Measurements from ENCODE around the gene PDZD4.

PDZD4 gene

DNA sequence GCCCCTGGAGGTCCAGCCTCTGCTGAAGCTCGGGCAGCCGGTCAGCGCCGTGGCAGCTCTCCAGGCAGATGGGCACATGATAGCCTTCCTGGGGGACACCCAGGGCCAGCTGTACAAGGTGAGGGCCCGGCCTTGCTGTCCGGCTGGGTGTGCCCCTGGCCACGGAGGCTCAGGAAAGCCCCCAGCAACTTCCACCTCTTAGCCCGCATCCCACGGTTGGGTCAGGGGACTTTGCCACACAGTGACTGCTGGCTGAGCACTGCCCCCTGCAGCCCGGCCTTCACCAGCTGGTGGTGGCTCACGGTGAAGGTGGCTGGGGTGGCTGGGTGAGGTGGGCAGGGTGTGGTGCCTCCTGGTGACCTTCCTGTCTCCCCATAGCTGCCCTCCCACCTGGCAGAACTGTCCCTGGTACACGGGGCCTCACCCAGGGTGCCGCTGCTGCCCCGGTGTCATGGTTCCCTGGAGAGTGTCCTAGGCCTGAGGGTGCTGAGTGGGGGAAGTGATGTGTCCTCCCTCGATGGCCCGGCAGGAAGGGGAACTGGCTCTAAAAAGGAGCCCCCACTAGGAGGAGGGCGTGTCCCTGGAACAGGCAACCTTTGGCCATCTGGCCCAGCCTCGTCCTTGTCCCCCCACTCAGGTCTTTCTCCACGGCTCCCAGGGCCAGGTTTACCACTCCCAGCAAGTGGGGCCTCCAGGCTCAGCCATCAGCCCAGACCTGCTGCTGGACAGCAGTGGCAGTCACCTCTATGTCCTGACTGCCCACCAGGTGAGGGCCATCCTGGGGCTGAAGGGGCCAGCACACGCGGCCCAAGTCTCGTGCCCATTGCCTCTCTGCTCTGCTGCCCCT lies 61.8 kb downstream of the PDZD4 start:
- H3K36me3 ChIP-seq (replicated peaks): no peaks in the 10 kb centered on the region
- DNase-seq (ENCODE audit: low spot score in 2 of 2): peak in 1 of 2 experiments; percentile 11
- no peaks in the 10 kb centered on the region for H3K27me3 ChIP-seq (ENCODE audit: low read depth)
- H3K9me3 ChIP-seq: no peaks in the 10 kb centered on the region
- H3K4me3 ChIP-seq: no peak overlapping the region
- in situ Hi-C loops (cut with MboI; ENCODE audit: low sequenced_read_pairs): no loop called here
- H3K4me1 ChIP-seq: peaks cover 2% of the 10 kb centered on the region; the same call in 1 of the 2 replicates

DNA sequence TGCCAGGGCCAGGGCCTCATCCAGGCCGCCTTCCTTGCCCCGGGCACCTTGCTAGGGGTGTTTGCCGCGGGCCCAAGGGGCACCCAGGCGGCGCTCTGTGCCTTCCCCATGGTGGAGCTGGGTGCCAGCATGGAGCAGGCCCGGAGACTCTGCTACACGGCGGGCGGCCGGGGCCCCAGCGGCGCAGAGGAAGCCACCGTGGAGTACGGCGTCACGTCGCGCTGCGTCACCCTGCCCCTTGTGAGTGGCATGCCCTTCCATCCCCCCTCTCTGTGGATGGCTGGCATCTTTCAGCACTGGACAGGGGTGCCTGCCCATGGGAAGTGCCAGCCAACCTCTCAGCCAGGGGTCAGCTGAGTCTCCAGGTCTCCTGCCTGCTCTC lies 62.7 kb downstream of the PDZD4 start:
- no peaks in the 10 kb centered on the region for H3K27me3 ChIP-seq (ENCODE audit: low read depth)
- no peak for DNase-seq (ENCODE audit: low spot score in 2 of 2)
- no peak overlapping the region for H3K4me3 ChIP-seq
- H3K4me1 ChIP-seq: peaks cover 2% of the 10 kb centered on the region; the same call in 1 of the 2 replicates
- in situ Hi-C loops (cut with MboI; ENCODE audit: low sequenced_read_pairs): no loop called here
- no peaks in the 10 kb centered on the region for H3K9me3 ChIP-seq
- H3K36me3 ChIP-seq (replicated peaks): no peaks in the 10 kb centered on the region

DNA sequence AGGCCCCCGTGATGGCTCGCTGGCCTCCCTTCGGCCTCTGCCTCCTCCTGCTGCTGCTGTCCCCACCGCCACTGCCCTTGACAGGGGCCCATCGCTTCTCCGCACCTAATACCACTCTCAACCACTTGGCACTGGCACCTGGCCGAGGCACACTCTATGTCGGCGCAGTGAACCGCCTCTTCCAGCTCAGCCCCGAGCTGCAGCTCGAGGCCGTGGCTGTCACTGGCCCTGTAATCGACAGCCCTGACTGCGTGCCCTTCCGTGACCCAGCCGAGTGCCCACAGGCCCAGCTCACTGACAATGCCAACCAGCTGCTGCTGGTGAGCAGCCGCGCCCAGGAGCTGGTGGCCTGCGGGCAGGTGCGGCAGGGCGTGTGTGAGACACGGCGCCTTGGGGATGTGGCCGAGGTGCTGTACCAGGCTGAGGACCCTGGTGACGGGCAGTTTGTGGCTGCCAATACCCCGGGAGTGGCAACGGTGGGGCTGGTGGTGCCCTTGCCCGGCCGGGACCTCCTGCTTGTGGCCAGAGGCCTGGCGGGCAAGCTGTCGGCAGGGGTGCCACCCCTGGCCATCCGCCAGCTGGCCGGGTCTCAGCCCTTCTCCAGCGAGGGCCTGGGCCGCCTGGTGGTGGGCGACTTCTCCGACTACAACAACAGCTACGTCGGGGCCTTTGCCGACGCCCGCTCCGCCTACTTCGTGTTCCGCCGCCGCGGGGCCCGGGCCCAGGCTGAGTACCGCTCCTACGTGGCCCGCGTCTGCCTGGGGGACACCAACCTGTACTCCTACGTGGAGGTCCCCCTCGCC lies 63.3 kb downstream of the PDZD4 start:
- H3K27me3 ChIP-seq (ENCODE audit: low read depth): no peaks in the 10 kb centered on the region
- H3K4me1 ChIP-seq: peaks cover 2% of the 10 kb centered on the region; the same call in 1 of the 2 replicates
- DNase-seq (ENCODE audit: low spot score in 2 of 2): no peak
- H3K4me3 ChIP-seq: no peak overlapping the region
- H3K36me3 ChIP-seq (replicated peaks): no peaks in the 10 kb centered on the region
- in situ Hi-C loops (cut with MboI; ENCODE audit: low sequenced_read_pairs): no loop called here
- H3K9me3 ChIP-seq: no peaks in the 10 kb centered on the region

DNA sequence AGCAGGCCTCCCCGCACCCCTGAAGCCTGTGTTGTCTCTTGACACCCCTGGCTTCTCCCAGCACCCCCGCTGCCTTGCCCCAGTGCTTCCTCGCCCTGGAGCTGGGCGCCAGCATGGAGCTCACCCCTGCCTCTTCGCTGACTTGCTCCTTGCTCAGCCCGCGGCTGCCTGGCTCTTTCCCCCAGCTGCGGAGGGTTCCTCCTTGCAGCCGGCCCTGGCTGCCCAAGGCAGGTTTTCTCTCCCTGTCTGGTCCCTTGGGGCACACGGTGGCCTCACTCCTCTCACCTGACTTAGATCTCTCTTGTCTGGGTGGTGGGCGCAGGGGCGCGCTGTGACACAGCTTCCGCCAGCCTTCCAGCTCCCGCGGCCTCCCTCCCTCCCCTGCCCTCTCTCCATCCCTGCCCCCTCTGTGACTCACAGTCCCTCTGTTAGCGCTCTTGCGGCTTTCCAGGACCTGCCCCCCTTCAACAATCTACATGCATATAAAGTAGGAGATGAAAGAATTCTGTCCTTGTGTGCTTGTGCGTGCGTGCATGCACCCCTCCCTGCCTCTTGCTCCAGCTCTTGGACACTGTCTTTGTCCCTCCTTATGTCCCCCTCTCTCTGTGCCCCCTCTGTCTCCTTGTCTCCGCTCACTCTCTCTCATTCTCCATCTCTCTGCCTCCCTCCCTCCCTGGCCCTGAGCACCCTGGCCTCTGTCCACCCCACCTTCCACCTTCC lies 64.1 kb downstream of the PDZD4 start:
- Histone ChIP-seq H3K27me3 (ENCODE audit: low read depth) (no peaks in the 10 kb centered on the region), H3K36me3 (replicated peaks) (no peaks in the 10 kb centered on the region), H3K9me3 (no peaks in the 10 kb centered on the region), H3K4me1 (peaks cover 2% of the 10 kb centered on the region; the same call in 1 of the 2 replicates), H3K4me3 (no peak overlapping the region)
- in situ Hi-C loops (cut with MboI; ENCODE audit: low sequenced_read_pairs): no loop called here
- peak in 1 of 2 experiments; percentile 63 for DNase-seq (ENCODE audit: low spot score in 2 of 2)

DNA sequence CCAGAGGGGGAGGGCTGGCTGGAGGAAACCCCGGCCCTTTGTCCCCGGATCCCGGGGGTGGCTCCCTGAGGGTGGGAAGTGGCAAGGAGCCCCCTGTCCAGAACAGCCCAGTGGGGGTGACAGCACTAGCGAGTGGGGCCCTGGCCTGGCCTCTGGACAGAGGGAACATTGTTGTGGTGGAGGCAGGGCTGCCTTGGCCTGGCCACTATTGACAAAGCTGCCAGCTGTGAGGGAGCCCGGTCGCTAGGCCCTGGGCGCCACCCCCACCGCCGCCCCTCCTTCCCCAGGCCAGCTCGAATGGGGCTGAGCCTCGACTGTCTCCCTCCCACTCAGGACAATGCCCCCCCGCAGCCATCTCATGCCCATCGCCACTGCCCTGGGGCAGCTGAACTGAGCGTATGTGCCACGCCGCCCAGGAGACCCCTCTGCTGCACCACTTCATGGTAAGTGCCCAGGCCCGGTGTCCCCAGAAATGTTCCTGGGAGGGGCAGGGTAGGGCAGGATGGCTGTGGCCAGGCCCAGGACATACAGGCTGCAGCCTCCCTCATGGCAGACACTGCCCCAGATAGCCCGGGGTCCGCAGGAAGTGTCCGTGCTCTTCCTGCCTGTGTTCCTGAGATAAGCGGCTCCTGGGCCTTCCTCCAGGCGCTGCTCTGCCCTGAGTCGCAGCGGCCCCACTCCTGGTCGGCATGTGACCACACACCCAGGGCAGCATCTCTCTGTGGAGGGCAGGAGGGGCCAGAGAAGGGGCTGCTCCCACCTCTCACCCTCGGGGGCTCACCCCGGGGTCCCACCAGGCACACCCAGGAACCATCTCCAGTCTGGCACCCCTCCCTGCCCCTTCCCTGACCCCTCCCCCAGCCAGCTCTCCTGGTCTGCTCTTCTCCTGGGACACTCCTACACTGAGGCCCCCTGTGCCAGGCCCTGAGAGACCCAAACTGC lies 64.9 kb downstream of the PDZD4 start:
- Histone ChIP-seq H3K9me3 (no peaks in the 10 kb centered on the region), H3K27me3 (ENCODE audit: low read depth) (no peaks in the 10 kb centered on the region), H3K4me1 (peaks cover 2% of the 10 kb centered on the region; the same call in 1 of the 2 replicates), H3K36me3 (replicated peaks) (no peaks in the 10 kb centered on the region), H3K4me3 (no peak overlapping the region)
- DNase-seq (ENCODE audit: low spot score in 2 of 2): peak in 1 of 2 experiments; percentile 12
- in situ Hi-C loops (cut with MboI; ENCODE audit: low sequenced_read_pairs): no loop called here

DNA sequence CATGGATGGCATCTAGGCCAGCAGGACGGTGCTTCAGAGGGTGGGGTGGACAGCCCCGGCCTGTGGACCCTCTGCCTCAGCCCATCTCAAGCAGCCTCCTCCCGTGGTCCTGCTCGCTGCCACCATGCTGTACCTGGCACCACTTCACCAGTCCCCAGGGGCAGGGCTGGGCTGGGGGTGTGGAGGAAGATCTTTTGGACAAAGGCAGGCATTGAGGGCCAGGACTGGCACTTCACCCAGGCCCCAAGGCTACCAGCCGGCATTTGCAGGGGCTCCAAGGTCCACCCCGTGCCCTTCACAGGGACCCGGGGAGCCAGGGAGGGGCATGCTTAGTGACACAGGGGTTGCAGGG lies 65.6 kb downstream of the PDZD4 start:
- no peak for DNase-seq (ENCODE audit: low spot score in 2 of 2)
- Histone ChIP-seq H3K36me3 (replicated peaks) (no peaks in the 10 kb centered on the region), H3K9me3 (no peaks in the 10 kb centered on the region), H3K27me3 (ENCODE audit: low read depth) (no peaks in the 10 kb centered on the region), H3K4me1 (peaks cover 2% of the 10 kb centered on the region; the same call in 1 of the 2 replicates), H3K4me3 (no peak overlapping the region)
- in situ Hi-C loops (cut with MboI; ENCODE audit: low sequenced_read_pairs): no loop called here

DNA sequence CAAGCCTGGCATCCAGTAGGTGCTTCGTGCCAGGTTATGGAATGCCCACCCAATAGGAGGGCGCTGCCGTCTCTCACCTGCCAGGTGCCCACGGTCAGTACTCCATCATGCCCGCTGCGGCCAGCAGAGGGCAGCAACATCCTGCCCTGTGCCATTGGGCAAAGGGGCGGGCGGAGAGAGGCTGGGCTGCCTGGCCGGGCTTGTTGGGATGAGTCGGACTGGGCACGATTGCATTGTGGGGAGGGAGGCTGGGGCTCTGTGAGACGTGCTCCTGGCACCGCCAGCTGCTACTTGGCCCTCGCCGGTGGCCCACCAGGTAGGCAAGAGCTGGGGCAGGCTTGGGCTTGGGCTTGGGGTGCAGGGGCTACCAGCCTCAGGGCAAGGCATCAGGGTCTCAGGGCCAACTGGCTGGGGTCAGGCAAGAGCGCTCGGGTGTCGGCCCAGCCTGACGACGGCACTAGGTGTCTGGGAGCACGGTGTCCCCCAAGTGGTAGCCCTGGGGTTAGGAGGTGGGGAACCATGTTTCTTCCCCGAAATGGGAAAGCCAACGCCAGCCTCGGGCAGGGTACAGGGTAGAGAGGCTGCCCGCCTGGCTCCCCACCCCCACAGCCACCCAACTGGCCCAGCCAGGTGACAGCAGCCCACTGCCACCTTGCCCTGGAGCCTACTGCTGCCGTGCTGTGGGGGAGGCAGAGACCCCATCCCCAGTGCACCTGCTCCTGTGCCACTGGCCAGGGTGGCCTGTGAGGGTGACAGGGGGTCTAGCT lies 66.2 kb downstream of the PDZD4 start, which contains the start of gene PLXNB3:
TSS of gene PLXNB3 (plus strand) at position 261 of the 767 bp plus-strand sequence. CDS start 1,287 bp downstream, outside the sequence.
- no peaks in the 10 kb centered on the region for H3K9me3 ChIP-seq
- H3K27me3 ChIP-seq (ENCODE audit: low read depth): no peaks in the 10 kb centered on the region
- peaks cover 2% of the 10 kb centered on the region; the same call in 1 of the 2 replicates for H3K4me1 ChIP-seq
- H3K36me3 ChIP-seq (replicated peaks): no peaks in the 10 kb centered on the region
- no peak within 1 kb of the TSS for H3K4me3 ChIP-seq
- in situ Hi-C loops (cut with MboI; ENCODE audit: low sequenced_read_pairs): no loop called here
- DNase-seq (ENCODE audit: low spot score in 2 of 2): peak; percentile 52 to 91

DNA sequence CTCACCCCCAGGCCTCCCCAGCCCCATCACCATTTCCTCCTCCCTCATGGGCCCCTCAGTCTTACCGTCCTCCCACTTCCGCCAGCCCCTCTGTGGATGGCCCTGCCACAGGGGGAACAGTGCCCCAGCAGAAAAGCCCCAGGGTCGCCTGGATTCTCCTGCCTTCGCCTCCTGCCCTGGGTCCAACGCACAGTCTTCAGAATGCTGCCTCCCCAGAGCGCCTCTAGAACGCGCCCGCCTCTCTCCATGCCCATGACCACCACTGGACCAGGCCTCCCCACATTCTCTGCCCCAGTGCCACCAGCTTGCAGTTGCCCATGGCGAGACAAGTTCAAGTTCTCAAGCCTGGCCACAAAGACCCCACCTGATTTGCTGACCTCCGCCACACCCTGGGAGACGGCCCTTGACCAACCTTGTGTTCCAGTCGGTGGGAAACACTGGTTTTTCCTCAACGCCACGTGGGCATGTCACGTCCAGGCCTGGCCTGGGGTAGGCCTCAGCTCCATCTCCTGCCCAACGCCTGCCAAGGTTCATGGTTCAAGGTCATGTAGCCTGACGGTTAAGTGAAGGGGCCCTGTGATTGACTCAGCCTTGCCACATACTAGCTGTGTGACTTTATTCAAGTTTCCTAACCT lies 66.9 kb downstream of the PDZD4 start:
- in situ Hi-C loops (cut with MboI; ENCODE audit: low sequenced_read_pairs): no loop called here

DNA sequence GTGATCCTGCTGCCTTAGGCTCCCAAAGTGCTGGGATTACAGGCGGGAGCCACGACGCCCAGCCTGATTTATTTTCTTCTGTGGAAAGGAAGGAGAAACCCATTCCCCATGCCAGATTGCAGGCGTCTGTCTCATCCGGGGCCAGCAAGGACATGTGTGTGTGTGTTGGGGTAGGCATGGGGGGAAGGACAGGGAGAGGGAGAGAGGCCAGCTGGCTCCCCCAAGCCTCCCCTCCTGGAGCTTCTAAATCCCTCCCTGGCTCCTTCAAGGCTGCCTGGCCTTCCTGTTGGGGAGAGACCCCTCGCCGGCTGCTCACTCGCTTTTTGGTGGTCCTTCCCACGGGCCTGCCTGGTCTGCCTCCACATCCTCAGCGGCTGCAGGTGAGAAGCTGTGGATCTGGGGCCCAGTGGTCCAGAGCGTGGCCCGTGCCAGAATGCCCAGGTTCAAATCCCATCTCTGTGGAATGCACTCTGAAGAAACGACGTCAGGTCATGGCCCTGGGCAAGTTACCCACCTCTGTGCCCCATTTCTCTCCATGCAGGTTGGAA lies 67.6 kb downstream of the PDZD4 start:
- Histone ChIP-seq H3K4me3 (no peak overlapping the region), H3K36me3 (replicated peaks) (no peaks in the 10 kb centered on the region), H3K4me1 (peaks cover 2% of the 10 kb centered on the region; the same call in 1 of the 2 replicates), H3K27me3 (ENCODE audit: low read depth) (no peaks in the 10 kb centered on the region), H3K9me3 (no peaks in the 10 kb centered on the region)
- DNase-seq (ENCODE audit: low spot score in 2 of 2): no peak
- in situ Hi-C loops (cut with MboI; ENCODE audit: low sequenced_read_pairs): no loop called here

More for the DNA sequence above, 66.9 kb downstream of the PDZD4 start:
- Histone ChIP-seq H3K27me3 (ENCODE audit: low read depth) (no peaks in the 10 kb centered on the region), H3K4me3 (no peak overlapping the region), H3K4me1 (peaks cover 2% of the 10 kb centered on the region; the same call in 1 of the 2 replicates), H3K36me3 (replicated peaks) (no peaks in the 10 kb centered on the region), H3K9me3 (no peaks in the 10 kb centered on the region)
- no peak for DNase-seq (ENCODE audit: low spot score in 2 of 2)

DNA sequence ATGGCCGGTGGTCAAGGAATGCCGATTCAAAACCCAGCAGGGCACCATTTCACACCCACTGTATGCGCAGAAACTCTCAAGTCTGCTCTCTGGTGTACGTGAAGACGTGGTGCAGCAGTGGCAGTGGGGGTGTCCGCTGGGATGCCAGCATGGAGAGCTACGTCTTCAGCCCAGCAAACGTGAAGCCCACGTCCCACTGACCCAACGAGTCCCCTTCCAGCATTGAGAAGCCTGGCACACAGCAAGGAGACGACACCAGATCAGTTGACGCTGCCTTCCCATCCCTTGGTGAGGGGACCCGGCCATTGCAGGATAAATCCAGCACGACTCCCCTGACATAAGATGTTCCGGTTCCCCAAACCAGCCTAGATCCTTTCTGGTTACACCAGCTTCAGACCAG lies 68.5 kb downstream of the PDZD4 start:
- no peaks in the 10 kb centered on the region for H3K36me3 ChIP-seq (replicated peaks)
- H3K4me3 ChIP-seq: no peak overlapping the region
- no peaks in the 10 kb centered on the region for H3K9me3 ChIP-seq
- in situ Hi-C loops (cut with MboI; ENCODE audit: low sequenced_read_pairs): no loop called here
- H3K27me3 ChIP-seq (ENCODE audit: low read depth): no peaks in the 10 kb centered on the region
- H3K4me1 ChIP-seq: peaks cover 2% of the 10 kb centered on the region; the same call in 1 of the 2 replicates
- no peak for DNase-seq (ENCODE audit: low spot score in 2 of 2)

DNA sequence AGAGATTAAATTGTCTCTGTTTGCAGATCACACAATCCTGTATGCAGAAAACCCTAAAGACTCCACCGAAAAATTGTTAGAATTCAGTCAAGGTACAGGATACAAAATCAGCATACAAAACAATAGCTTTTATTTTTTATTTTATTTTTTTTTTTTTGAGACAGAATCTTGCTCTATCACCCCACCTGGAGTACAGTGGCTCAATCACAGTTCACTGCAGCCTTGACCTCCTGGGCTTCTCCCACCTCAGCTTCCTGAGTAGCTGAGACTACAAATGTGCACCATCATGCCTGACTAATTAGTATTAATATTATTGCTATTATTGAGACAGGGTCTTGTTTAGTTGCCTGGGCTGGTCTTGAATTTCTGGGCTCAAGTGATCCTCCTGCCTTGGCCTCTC lies 75.2 kb downstream of the PDZD4 start:
- DNase-seq (ENCODE audit: low spot score in 2 of 2): no peak
- Histone ChIP-seq H3K36me3 (replicated peaks) (no peaks in the 10 kb centered on the region), H3K4me3 (no peak overlapping the region), H3K4me1 (no peaks in the 10 kb centered on the region), H3K27me3 (ENCODE audit: low read depth) (no peaks in the 10 kb centered on the region; the same call in 1 of the 2 replicates), H3K9me3 (peaks cover 5% of the 10 kb centered on the region)
- in situ Hi-C loops (cut with MboI; ENCODE audit: low sequenced_read_pairs): no loop called here
